SU-DHL-6 (cell line): ENCODE results near the gene EFCAB6.

ENCODE experiments used
- H2AFZ ChIP-seq: fragments of 200-600 bp; sonication (generic); 2 replicates; pipeline ENCODE4 v1.6.1; 2014; ENCODE audit warnings: low read depth, mild to moderate bottlenecking, moderate library complexity, mixed read lengths, antibody characterized with exemption, low read length; ENCODE audit not compliant: severe bottlenecking
- H3F3A ChIP-seq: fragments of 200-600 bp; shearing (Covaris generic); 2 replicates; pipeline ENCODE4 v1.6.0; 2016; ENCODE audit warnings: antibody characterized with exemption, mild to moderate bottlenecking; ENCODE audit not compliant: insufficient read depth
- H3K27ac ChIP-seq: fragments of 200-600 bp; sonication (generic); 2 replicates; pipeline ENCODE4 v1.5.1; 2016; ENCODE audit warnings: low read depth, mild to moderate bottlenecking, low read length, moderate library complexity, mixed read lengths
- H3K27me3 ChIP-seq: fragments of 200-600 bp; sonication (generic), shearing (Covaris generic); 2 replicates; pipeline ENCODE4 v1.6.0; 2014; ENCODE audit warnings: mild to moderate bottlenecking, low read length
- H3K36me3 ChIP-seq: fragments of 200-600 bp; sonication (generic); 2 replicates; pipeline ENCODE4 v1.6.1; 2014; ENCODE audit warnings: mild to moderate bottlenecking, low read length, mixed read lengths
- H3K4me2 ChIP-seq: fragments of 300-600, 200-600 bp; shearing (Covaris generic), sonication (generic); 2 replicates; pipeline ENCODE4 v1.6.0; 2014; ENCODE audit warnings: low read length, low read depth, mild to moderate bottlenecking; ENCODE audit not compliant: poor library complexity, severe bottlenecking
- H3K4me3 ChIP-seq: fragments of 200-600 bp; sonication (generic); 2 replicates; pipeline ENCODE4 v1.5.1; 2014; ENCODE audit warnings: antibody characterized with exemption, low read length, mild to moderate bottlenecking, mixed read lengths; ENCODE audit not compliant: insufficient read depth, poor library complexity, severe bottlenecking
- H3K79me2 ChIP-seq: fragments of 200-600 bp; sonication (generic); 2 replicates; pipeline ENCODE4 v1.6.1; 2014; ENCODE audit warnings: mild to moderate bottlenecking, low read length, moderate library complexity; ENCODE audit not compliant: insufficient read depth
- H3K9ac ChIP-seq: fragments of 200-600 bp; sonication (generic); 2 replicates; pipeline ENCODE4 v1.7.0; 2014; ENCODE audit warnings: mild to moderate bottlenecking, low read length
- H3K9me2 ChIP-seq: fragments of 200-600 bp; sonication (generic); replicated peaks from 2 replicates; pipeline ENCODE4 v1.6.1; 2014; ENCODE audit warnings: low read length; ENCODE audit not compliant: insufficient read depth
- H3K9me3 ChIP-seq: fragments of 200-600 bp; sonication (generic); 2 replicates; pipeline ENCODE4 v1.6.1; 2014; ENCODE audit warnings: low read length, mixed read lengths; ENCODE audit not compliant: insufficient read depth
- H4K20me1 ChIP-seq: fragments of 200-600 bp; sonication (generic); 2 replicates; pipeline ENCODE4 v1.6.1; 2014; ENCODE audit warnings: low read depth, mild to moderate bottlenecking, antibody characterized with exemption, low read length, moderate library complexity, mixed read lengths
- EZH2phosphoT487 ChIP-seq: fragments of 200-600 bp; sonication (generic), shearing (Covaris generic); conservative IDR thresholded peaks from 2 replicates; pipeline ENCODE4 v1.6.1; 2018; ENCODE audit warnings: mild to moderate bottlenecking, antibody characterized with exemption, low read length, moderate library complexity, mixed read lengths
- TF ChIP-seq, protein P1 (sequence below): fragments of 200-600 bp; sonication (generic); IDR thresholded peaks from one replicate; pipeline ENCODE4 v1.5.1; 2017; ENCODE audit warnings: antibody characterized with exemption, mild to moderate bottlenecking, low read length, moderate library complexity; ENCODE audit not compliant: insufficient read depth, poor library complexity, severe bottlenecking

The EFCAB6 gene

DNA sequence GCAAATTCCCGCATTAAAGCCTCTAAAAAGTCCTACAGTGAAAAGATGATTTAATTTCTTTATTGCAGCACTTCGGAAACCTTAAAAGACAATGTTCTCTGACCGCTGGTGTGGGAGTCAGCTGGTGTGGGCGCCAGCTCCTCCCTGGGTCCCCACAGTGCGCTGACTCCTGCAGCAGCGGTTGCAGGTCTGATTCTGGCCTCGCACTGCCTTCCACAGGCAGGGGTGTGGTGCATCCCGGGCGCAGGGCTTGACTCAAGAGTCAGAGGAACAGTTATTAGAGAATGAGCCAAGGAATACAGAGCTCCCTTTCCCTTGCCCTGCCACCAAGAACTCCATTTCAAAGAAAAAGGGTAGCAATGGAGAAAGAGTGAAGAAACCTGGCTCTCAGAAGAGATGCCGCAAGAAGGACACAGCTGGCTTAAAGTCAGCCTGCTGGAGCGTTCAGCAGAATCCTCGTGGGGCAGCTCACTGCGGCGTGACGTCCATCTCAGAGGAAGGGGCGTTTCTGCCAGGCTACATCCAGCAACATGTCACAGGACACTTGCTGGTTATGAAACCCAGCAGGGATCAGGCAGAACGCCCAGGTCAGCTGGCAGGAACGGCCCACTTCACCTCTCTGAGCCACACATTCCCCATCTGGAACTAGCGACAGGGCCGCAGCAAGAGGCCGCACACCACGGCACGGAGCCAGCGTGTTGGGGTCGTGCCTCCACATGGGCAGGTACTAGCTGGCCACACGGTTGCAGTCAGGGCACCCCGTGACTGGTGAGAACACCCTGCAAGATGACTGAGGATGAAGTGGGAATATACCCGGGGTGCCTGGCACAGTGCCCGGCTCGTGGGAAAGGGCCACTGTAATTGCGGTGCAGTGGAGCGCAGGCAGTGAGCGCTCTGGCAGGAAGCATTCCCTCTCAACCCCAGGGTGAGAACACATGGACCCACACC lies 18.1 kb upstream of the EFCAB6 start:
- Histone ChIP-seq H3K36me3 (no peaks in the 10 kb centered on the region), H3K79me2 (no peaks in the 10 kb centered on the region), H2AFZ (no peak overlapping the region), H3K27ac (no peak overlapping the region), H3K4me2 (no peak overlapping the region), H3K27me3 (no peaks in the 10 kb centered on the region), H4K20me1 (no peaks in the 10 kb centered on the region), H3K9me3 (no peaks in the 10 kb centered on the region), H3K9ac (no peak overlapping the region), H3K4me3 (no peak overlapping the region), H3K9me2 (no peaks in the 10 kb centered on the region), H3F3A (no peaks in the 10 kb centered on the region)
- TF ChIP-seq, protein P1, sequence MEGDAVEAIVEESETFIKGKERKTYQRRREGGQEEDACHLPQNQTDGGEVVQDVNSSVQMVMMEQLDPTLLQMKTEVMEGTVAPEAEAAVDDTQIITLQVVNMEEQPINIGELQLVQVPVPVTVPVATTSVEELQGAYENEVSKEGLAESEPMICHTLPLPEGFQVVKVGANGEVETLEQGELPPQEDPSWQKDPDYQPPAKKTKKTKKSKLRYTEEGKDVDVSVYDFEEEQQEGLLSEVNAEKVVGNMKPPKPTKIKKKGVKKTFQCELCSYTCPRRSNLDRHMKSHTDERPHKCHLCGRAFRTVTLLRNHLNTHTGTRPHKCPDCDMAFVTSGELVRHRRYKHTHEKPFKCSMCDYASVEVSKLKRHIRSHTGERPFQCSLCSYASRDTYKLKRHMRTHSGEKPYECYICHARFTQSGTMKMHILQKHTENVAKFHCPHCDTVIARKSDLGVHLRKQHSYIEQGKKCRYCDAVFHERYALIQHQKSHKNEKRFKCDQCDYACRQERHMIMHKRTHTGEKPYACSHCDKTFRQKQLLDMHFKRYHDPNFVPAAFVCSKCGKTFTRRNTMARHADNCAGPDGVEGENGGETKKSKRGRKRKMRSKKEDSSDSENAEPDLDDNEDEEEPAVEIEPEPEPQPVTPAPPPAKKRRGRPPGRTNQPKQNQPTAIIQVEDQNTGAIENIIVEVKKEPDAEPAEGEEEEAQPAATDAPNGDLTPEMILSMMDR: no peak
- TF ChIP-seq EZH2phosphoT487: no peak

DNA sequence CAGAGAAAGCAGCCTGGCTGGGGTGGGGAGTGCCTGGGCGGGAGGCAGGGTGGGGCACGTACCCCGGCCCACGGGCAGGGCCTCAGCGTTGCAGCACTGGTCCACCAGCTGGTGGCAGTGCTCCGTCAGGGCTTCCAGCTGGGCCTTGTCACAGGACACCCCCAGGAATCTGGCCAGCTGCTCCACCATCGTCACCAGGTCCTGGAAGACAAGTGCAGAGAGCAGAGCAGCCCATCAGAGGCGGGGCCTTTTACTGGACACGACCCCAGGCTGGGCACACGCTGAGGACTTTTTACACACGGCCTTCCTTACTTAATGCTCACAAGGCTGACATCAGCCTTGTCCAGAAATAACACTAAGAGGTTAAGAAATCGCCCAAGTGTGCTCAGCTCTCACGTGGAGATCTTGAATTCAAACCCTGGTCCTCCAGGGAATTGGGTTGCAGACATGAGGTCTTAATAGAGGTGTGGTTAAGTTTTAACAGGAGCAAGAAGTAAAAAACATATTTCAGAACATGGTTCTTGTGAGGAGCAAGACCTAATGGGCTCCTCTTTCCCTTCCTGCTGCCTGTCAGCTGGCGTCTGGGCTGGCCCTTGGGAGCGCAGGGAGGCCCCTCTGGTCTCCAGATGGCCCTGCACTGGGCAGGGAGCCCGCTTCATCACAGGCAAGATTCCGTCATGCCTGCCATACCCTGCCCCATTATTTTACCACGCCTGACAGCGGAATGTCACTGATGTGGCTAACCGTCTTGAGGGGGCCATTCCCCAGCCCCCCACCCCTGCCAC lies 17.1 kb upstream of the EFCAB6 start:
- Histone ChIP-seq H3K4me2 (no peak overlapping the region), H3F3A (no peaks in the 10 kb centered on the region), H4K20me1 (no peaks in the 10 kb centered on the region), H3K4me3 (no peak overlapping the region), H2AFZ (no peak overlapping the region), H3K9me3 (no peaks in the 10 kb centered on the region), H3K27ac (no peak overlapping the region), H3K27me3 (no peaks in the 10 kb centered on the region), H3K9ac (no peak overlapping the region), H3K79me2 (no peaks in the 10 kb centered on the region), H3K36me3 (no peaks in the 10 kb centered on the region), H3K9me2 (no peaks in the 10 kb centered on the region)
- TF ChIP-seq, protein P1: no peak
- TF ChIP-seq EZH2phosphoT487: no peak

DNA sequence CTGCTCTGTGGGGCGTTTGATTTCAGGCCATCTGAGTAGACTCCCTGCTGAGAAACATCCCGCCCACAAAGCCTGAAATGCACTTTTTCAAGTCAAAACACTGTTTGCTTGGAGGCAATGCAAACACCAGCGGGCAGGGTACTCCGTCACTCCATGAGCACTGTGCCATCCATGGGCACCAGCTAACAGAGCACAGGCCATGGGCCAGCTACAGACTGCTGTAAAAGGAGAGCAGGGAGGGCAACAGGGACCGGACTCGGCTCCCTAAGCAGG lies 16.6 kb upstream of the EFCAB6 start:
- no peaks in the 10 kb centered on the region for H3K79me2 ChIP-seq
- no peaks in the 10 kb centered on the region for H3K9me3 ChIP-seq
- H3K9me2 ChIP-seq: no peaks in the 10 kb centered on the region
- H3F3A ChIP-seq: no peaks in the 10 kb centered on the region
- no peaks in the 10 kb centered on the region for H4K20me1 ChIP-seq
- H3K4me2 ChIP-seq: no peak overlapping the region
- TF ChIP-seq, protein P1: no peak
- no peak for TF ChIP-seq EZH2phosphoT487
- H3K27me3 ChIP-seq: no peaks in the 10 kb centered on the region
- H3K36me3 ChIP-seq: no peaks in the 10 kb centered on the region
- H2AFZ ChIP-seq: no peak overlapping the region
- H3K27ac ChIP-seq: no peak overlapping the region
- H3K4me3 ChIP-seq: no peak overlapping the region
- H3K9ac ChIP-seq: no peak overlapping the region
